CD14-positive monocyte (primary cell): ENCODE data around the gene NRN1. TPM values are rescaled to one million over a fixed set of nuclear protein-coding genes. Genes with fewer than 3 reads are reported as not detected.

Experiments used
- DNase-seq, 3 donors: peaks; one replicate each; pipeline ENCODE4 v3.0.0-alpha.2; 2011 to 2022
- H2AFZ ChIP-seq: 2 replicates; pipeline ENCODE4 v1.6.0; 2012; ENCODE audit warnings: mild to moderate bottlenecking, low read depth, low read length, inconsistent platforms; ENCODE audit not compliant: insufficient read depth, poor library complexity, severe bottlenecking
- H3K27ac ChIP-seq, 2 donors: 1 replicate in 1 of 2; 2 replicates in 1 of 2; pipeline ENCODE4 v1.5.1; 2012 to 2013; ENCODE audit warnings: low read length in 2 of 2, control low read depth in 1 of 2, inconsistent platforms in 1 of 2, low read depth in 1 of 2, mild to moderate bottlenecking in 1 of 2
- H3K27me3 ChIP-seq, 2 donors: one replicate each; pipeline versions ENCODE4 v1.6.0 to v1.6.1; 2011 to 2013; ENCODE audit warnings: low read length in 2 of 2; ENCODE audit not compliant: control insufficient read depth in 2 of 2, insufficient read depth in 2 of 2
- H3K36me3 ChIP-seq, 2 donors: replicated peaks in 1 of 2; 1 replicate in 1 of 2; 2 replicates in 1 of 2; pipeline versions ENCODE4 v1.5.1 to v1.6.1; 2012 to 2013; ENCODE audit warnings: low read length in 2 of 2, control low read depth in 1 of 2, inconsistent platforms in 1 of 2, mild to moderate bottlenecking in 1 of 2; ENCODE audit not compliant: insufficient read depth in 2 of 2, control insufficient read depth in 1 of 2
- H3K4me1 ChIP-seq, 2 donors: 1 replicate in 1 of 2; 2 replicates in 1 of 2; pipeline versions ENCODE4 v1.5.1 to v1.6.1; 2012 to 2013; ENCODE audit warnings: low read length in 2 of 2, control low read depth in 1 of 2, inconsistent platforms in 1 of 2, mild to moderate bottlenecking in 1 of 2, moderate library complexity in 1 of 2; ENCODE audit not compliant: insufficient read depth in 2 of 2, control insufficient read depth in 1 of 2
- H3K4me2 ChIP-seq: replicated peaks from 2 replicates; pipeline ENCODE3; 2012; ENCODE audit warnings: low read length, moderate library complexity, mild to moderate bottlenecking; ENCODE audit not compliant: poor library complexity, severe bottlenecking; ENCODE audit errors: extremely low read depth
- H3K4me3 ChIP-seq, 3 experiments: fragments of 200-600 bp in 1 of 3; sonication (generic) in 1 of 3; replicated peaks in 1 of 3; 1 replicate in 2 of 3; 2 replicates in 1 of 3; pipeline ENCODE4 v1.5.1; 2011 to 2013; ENCODE audit warnings: low read length in 3 of 3, mild to moderate bottlenecking in 3 of 3, control low read depth in 2 of 3, low read depth in 2 of 3, inconsistent platforms in 1 of 3, moderate library complexity in 1 of 3
- H3K79me2 ChIP-seq: 2 replicates; pipeline ENCODE4 v1.6.0; 2012; ENCODE audit warnings: mild to moderate bottlenecking, control low read depth, inconsistent platforms, low read length, moderate library complexity; ENCODE audit not compliant: insufficient read depth
- H3K9ac ChIP-seq: 2 replicates; pipeline ENCODE4 v1.6.0; 2017; ENCODE audit warnings: low read length, mild to moderate bottlenecking; ENCODE audit not compliant: insufficient read depth, poor library complexity, severe bottlenecking
- H3K9me3 ChIP-seq, 2 donors: replicated peaks in 1 of 2; 1 replicate in 1 of 2; 2 replicates in 1 of 2; pipeline versions ENCODE4 v1.5.1 to v1.6.1; 2012 to 2013; ENCODE audit warnings: low read length in 2 of 2, control low read depth in 1 of 2; ENCODE audit not compliant: control insufficient read depth in 1 of 2, insufficient read depth in 1 of 2
- H4K20me1 ChIP-seq: 2 replicates; pipeline ENCODE4 v1.6.0; 2012; ENCODE audit warnings: mild to moderate bottlenecking, low read length, control low read depth, moderate library complexity; ENCODE audit not compliant: insufficient read depth
- H3K27ac Mint-ChIP-seq, 7 donors: one replicate each; pipeline ENCODE4 v1.8.0; 2020; ENCODE audit warnings: mild to moderate bottlenecking in 7 of 7, mixed read lengths in 7 of 7, moderate library complexity in 6 of 7, inconsistent platforms in 2 of 7
- H3K27me3 Mint-ChIP-seq, 3 donors: one replicate each; pipeline ENCODE4 v1.8.0; 2021 to 2022; ENCODE audit warnings: low read depth in 3 of 3, mild to moderate bottlenecking in 3 of 3, mixed read lengths in 3 of 3, moderate library complexity in 3 of 3, inconsistent platforms in 1 of 3
- H3K36me3 Mint-ChIP-seq, 2 donors: one replicate each; pipeline ENCODE4 v1.8.0; 2020; ENCODE audit warnings: mixed read lengths in 2 of 2, inconsistent platforms in 1 of 2, mild to moderate bottlenecking in 1 of 2
- H3K4me1 Mint-ChIP-seq: one replicate; pipeline ENCODE4 v1.8.0; 2020; ENCODE audit warnings: mild to moderate bottlenecking, mixed read lengths
- H3K4me3 Mint-ChIP-seq, 2 donors: one replicate each; pipeline ENCODE4 v1.8.0; 2020; ENCODE audit warnings: mild to moderate bottlenecking in 2 of 2, mixed read lengths in 2 of 2, moderate library complexity in 1 of 2
- H3K9me3 Mint-ChIP-seq, 7 donors: one replicate each; pipeline ENCODE4 v1.8.0; 2020 to 2022; ENCODE audit warnings: mixed read lengths in 7 of 7, mild to moderate bottlenecking in 6 of 7, moderate library complexity in 6 of 7, inconsistent platforms in 2 of 7
- CTCF ChIP-seq: fragments of 200-600 bp; IDR thresholded peaks from one replicate; pipeline ENCODE4 v1.8.0; 2022; ENCODE audit warnings: antibody characterized with exemption, mild to moderate bottlenecking
- WGBS: methylation state at CpG from one replicate; pipeline ENCODE4 v1.1.5; 2013; ENCODE audit warnings: missing lambda C conversion rate; ENCODE audit not compliant: insufficient coverage; 5-methylcytosine and 5-hydroxymethylcytosine counted together
- intact Hi-C, 2 donors: fragments of 100-400 bp; cut with micrococcal nuclease; formaldehyde crosslinking; loops; one replicate each; pipeline versions ENCODE4 v1.15.0 to v1.15.1; 2023
- polyA plus RNA-seq, 3 donors: library from polyadenylated mRNA; depleted of rRNA in 1 of 3; unstranded in 2 of 3; stranded (reverse) in 1 of 3; fragments of 300-500 nt in 2 of 3; fragments of >200 nt in 1 of 3; fragmentation: Illumina TruSeq in 2 of 3; gene quantifications; 1 replicate in 2 of 3; 2 replicates in 1 of 3; pipeline ENCODE4 v1.2.3, GENCODE V29; 2012 to 2021

The NRN1 gene
- polyA plus RNA-seq, 3 donors = 0.08 TPM; not detected in 2

DNA sequence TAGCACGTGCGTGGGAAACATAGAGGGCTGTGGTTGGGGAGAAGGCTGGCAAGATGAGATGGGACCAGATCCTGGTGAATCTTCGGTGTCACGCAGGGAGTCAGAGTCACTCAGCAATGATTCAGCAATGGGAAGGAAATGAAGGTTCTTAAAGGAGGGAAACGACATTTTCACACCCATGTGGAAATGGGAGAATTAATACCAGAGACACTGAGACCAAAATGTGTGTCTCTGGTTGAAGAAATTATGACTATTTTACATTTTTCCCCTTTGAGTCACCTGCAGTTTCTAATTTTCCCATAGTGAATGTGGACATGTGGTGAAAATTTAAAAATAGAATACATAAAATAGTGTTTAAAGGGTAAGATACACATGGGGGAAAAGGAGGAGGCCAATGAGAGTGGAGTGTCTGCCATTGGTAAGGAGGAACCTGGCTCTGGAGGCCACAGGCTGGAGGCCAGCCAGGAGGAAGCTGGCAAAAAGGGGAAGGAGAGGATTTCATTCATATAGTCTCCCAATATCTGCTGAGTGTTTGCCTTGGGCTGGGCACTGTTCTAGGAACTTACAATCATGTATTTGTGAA is 17.5 kb downstream of the NRN1 start:
- no peak overlapping the region for H3K4me2 ChIP-seq
- peaks cover 4 to 20% of the 10 kb centered on the region in 2 donors for H3K9me3 ChIP-seq
- H3K79me2 ChIP-seq = no peaks in the 10 kb centered on the region
- DNase-seq = peak; percentile 64 to 81 (median 74)
- Mint-ChIP-seq H3K27ac (peak overlapping the region in 5 of 7 donors; percentile 2 to 25 (median 7)), H3K27me3 (peaks cover 40 to 44% (median 43%) of the 10 kb centered on the region in 3 donors), H3K36me3 (peaks cover 2 to 15% of the 10 kb centered on the region in 2 donors), H3K4me3 (no peak overlapping the region), H3K4me1 (peaks cover 40% of the 10 kb centered on the region), H3K9me3 (peaks cover 8 to 37% (median 26%) of the 10 kb centered on the region in 7 donors)
- H3K36me3 ChIP-seq = no peaks in the 10 kb centered on the region
- no peaks in the 10 kb centered on the region for H4K20me1 ChIP-seq
- TF ChIP-seq CTCF = no peak
- no peak overlapping the region for H3K9ac ChIP-seq
- no peak overlapping the region for H2AFZ ChIP-seq
- 79% methylated on average over 3 of the region's 5 CpGs for WGBS
- H3K4me3 ChIP-seq = no peak overlapping the region
- H3K27ac ChIP-seq = no peak overlapping the region
- peaks cover 12 to 20% of the 10 kb centered on the region in 2 donors for H3K4me1 ChIP-seq
- peaks cover 36 to 38% of the 10 kb centered on the region in 2 donors for H3K27me3 ChIP-seq
- intact Hi-C loops = no loop called here

- peaks cover 37% of the 10 kb centered on the region for H3K4me1 Mint-ChIP-seq
- H3K27ac ChIP-seq = no peak overlapping the region
- peak overlapping the region in 1 of 7 donors; percentile 39 for H3K27ac Mint-ChIP-seq
- no peaks in the 10 kb centered on the region for H3K36me3 Mint-ChIP-seq
- peaks cover 12 to 15% of the 10 kb centered on the region in 2 donors for H3K27me3 ChIP-seq
- H3K9me3 Mint-ChIP-seq = peaks cover 4 to 23% (median 12%) of the 10 kb centered on the region in 7 donors
- H3K9ac ChIP-seq = no peak overlapping the region
- DNase-seq = no peak
- peaks cover 18 to 28% (median 23%) of the 10 kb centered on the region in 3 donors for H3K27me3 Mint-ChIP-seq
- no peak overlapping the region for H3K4me2 ChIP-seq
- H3K79me2 ChIP-seq = no peaks in the 10 kb centered on the region
- WGBS = 100% methylated on average over 1 of the region's 2 CpGs
- no peak overlapping the region for H3K4me3 Mint-ChIP-seq
- intact Hi-C loops = no loop called here
- no peak overlapping the region for H2AFZ ChIP-seq
- H4K20me1 ChIP-seq = no peaks in the 10 kb centered on the region
- peaks cover 12 to 23% of the 10 kb centered on the region in 2 donors for H3K4me1 ChIP-seq
- no peak for TF ChIP-seq CTCF
- no peak overlapping the region for H3K4me3 ChIP-seq
- H3K9me3 ChIP-seq = peaks cover 0 to 4% of the 10 kb centered on the region in 2 donors
- no peaks in the 10 kb centered on the region for H3K36me3 ChIP-seq
These were observed 19.9 kb downstream of the NRN1 start for GRCh38 chr6:5986861-5987260.
